Measurements from ENCODE around the gene TRAIP. TPM values are rescaled to one million over a fixed set of nuclear protein-coding genes. Genes with fewer than 3 reads are reported as not detected.
A peak's percentile ranks its signal among the peaks of the same experiment; 100 is the strongest.
"Not testable (repeated sequence)": the region's sequence is repeated elsewhere in the genome, so short reads cannot be mapped to it uniquely, and the experiment has no call there.

The TRAIP gene
- total RNA-seq, 2 donors from 2014 or later: 19.6 to 24.5 TPM

DNA sequence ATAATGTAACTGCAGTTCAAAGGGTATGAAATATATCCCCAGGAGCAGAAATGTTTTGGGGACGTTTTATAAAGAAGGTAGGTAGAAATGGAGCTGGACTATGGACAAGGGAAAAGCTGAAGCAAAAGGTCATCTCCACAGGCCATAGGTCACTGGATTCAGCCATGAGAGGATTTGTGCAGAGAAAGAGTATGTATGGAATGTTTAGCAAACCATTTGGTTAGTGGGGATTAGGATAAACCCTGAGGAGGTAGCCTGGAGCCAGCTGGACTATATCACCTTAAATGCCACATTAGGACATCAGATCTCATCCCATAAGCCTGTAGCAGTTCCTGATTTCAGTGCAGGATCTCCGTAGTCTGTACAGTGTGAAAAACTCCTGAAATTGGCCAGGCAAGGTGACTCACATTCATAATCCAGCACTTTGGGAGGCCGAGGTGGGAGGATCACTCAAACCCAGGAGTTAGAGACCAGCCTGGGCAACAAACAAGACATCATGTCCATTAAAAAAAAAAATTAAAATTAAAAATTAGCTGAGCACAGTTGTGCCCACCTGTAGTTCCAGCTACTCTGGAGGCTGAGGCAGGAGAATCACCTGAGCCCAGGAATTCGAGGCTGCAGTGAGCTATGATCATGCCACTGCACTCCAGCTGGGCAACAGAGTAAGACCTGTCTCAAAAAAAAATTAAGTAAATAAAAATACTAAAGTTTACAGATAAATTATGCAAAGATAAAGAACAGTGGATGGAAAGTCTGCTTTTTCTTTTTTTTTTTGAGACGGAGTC is 74.8 kb downstream of the TRAIP start:
- no peak overlapping the region for H3K4me3 Mint-ChIP-seq
- peak overlapping the region; percentile 26 for H3K27ac Mint-ChIP-seq
- H3K9me3 Mint-ChIP-seq: no peaks in the 10 kb centered on the region
- no peak for ATAC-seq (replicated peaks)
- no peaks in the 10 kb centered on the region for H3K27me3 Mint-ChIP-seq
- H3K36me3 Mint-ChIP-seq (ENCODE audit: low read depth): peaks cover 75% of the 10 kb centered on the region
- peaks cover 29% of the 10 kb centered on the region for H3K4me1 Mint-ChIP-seq

DNA sequence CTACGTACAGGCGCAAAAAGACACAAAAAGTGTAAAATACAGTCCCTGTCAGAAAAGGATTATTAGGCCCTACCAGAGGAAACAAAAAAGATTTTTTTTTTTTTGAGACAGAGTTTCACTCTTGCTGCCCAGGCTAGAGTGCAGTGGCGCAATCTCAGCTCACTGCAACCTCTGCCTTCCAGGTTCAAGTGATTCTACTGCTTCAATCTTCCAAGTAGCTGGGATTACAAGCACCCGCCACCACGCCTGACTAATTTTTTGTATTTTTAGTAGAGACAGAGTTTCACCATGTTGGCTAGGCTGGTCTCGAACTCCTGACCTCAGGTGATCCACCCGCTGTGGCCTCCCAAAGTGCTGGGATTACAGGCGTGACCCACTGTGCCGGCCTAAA is 75.4 kb downstream of the TRAIP start:
- ATAC-seq (replicated peaks); H3K27me3 Mint-ChIP-seq; H3K9me3 Mint-ChIP-seq; H3K4me3 Mint-ChIP-seq: not testable (repeated sequence)
- H3K36me3 Mint-ChIP-seq (ENCODE audit: low read depth): peaks cover 79% of the 10 kb centered on the region
- peak overlapping the region; percentile 26 for H3K27ac Mint-ChIP-seq
- peaks cover 29% of the 10 kb centered on the region for H3K4me1 Mint-ChIP-seq

DNA sequence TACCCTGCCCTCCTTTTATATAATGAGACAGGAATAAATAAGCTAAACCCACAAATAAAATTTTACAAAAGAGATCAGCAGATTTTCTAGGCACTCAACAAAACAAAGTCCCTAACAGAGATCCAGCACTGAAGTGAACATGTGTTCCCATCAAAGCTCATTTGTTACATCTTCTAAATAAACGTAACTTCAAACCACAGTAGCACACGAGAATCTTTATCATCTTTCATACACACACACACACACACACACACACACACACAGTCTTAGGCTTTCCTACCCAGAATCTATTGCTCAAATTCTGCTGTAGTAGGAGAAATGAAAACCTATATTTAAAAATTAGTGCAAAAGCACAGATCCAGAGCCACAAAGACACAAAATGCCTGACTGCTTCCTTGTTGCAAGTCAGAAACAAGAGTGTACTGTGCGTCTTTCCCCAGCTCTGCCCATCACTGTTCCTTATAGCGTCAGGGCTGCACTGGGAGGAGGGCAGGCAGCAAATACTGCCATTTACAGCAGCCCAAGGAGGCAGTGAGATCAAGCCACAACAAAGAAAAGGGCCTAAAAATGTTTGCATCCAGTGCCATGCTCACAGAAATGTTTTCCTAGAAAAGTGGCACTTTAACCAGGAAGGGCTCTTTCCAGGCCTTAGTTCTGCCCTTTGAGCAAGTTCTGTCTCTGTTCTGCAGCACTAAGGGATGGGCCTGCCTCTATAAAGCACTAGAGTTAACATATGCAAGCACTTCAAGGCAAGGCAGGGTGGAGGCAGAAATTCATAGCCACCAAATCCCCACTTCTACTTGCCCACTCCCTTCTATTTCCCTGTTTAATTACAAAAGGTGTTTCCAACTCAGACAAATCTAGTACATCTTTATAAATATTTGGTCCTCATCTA is 76.0 kb downstream of the TRAIP start:
- Mint-ChIP-seq H3K4me1 (peaks cover 25% of the 10 kb centered on the region), H3K36me3 (ENCODE audit: low read depth) (peaks cover 80% of the 10 kb centered on the region), H3K4me3 (no peak overlapping the region), H3K9me3 (no peaks in the 10 kb centered on the region), H3K27me3 (no peaks in the 10 kb centered on the region), H3K27ac (no peak overlapping the region)
- no peak for ATAC-seq (replicated peaks)

DNA sequence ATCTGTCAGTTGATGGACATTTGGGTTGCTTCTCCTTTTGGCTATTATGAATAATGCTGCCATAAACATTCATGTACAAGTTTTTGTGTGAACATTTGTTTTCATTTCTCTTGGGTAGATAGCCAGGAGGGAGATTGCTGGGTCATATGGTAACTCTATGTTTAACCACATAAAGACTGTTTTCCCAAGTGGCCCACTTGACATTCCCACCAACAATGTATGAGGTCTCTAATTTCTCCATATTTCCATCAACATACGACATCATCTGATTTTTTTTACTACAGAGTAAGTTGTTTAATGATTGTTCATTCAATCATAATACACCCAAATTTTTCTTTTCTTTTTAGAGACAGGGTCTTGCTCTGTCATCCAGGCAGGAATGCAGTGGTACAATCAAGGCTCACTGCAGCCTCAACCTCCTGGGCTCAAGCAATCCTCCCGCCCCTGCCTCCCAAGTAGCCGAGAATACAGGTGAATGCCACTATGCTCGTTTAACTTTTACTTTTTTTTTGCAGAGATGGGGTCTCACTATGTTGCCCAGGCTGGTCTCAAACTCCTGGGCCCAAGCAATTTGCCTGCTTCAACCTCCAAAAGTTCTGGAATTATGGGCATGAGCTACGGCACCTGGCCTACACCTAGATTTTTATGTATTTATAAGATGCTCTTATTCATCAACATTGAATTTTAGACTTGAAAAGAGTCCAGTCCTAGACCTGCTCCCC is 76.8 kb downstream of the TRAIP start:
- Mint-ChIP-seq H3K27me3 (no peaks in the 10 kb centered on the region), H3K27ac (no peak overlapping the region), H3K4me1 (peaks cover 21% of the 10 kb centered on the region), H3K4me3 (no peak overlapping the region), H3K36me3 (ENCODE audit: low read depth) (peaks cover 79% of the 10 kb centered on the region), H3K9me3 (no peaks in the 10 kb centered on the region)
- no peak for ATAC-seq (replicated peaks)

Other genes starting within 250 kb of the TRAIP start
- 100 to 1,000 TPM in 1 of 2 donors, 10 to 100 TPM in 1; 88.6 to 184 TPM for gene APEH, start 182.2 kb downstream of the TRAIP start, total RNA-seq
- gene MST1, start 167.1 kb downstream of the TRAIP start, total RNA-seq: 10 to 100 TPM in 1 of 2 donors, 1 to 10 TPM in 1; 8.4 to 28.2 TPM
- 10 to 100 TPM; 22.8 to 44.5 TPM for gene RNF123, start 167.0 kb downstream of the TRAIP start, total RNA-seq
- under 1 TPM in 1 of 2 donors, not detected in 1; 0.29 TPM for gene AMIGO3, start 136.9 kb downstream of the TRAIP start, total RNA-seq
- 10 to 100 TPM; 22.4 to 38.7 TPM for gene GMPPB, start 132.6 kb downstream of the TRAIP start, total RNA-seq
- gene IP6K1, start 70.0 kb downstream of the TRAIP start, total RNA-seq: 10 to 100 TPM; 26.3 to 37.2 TPM
- under 1 TPM in 1 of 2 donors, not detected in 1; 0.40 TPM for gene CDHR4, start 56.7 kb downstream of the TRAIP start, total RNA-seq
- under 1 TPM; 0.26 to 0.32 TPM for gene INKA1, start 53.3 kb downstream of the TRAIP start, total RNA-seq
- 10 to 100 TPM; 68.6 to 94.2 TPM for gene UBA7, start 42.6 kb downstream of the TRAIP start, total RNA-seq
- under 1 TPM; 0.15 to 0.34 TPM for gene CAMKV, start 13.3 kb upstream of the TRAIP start, total RNA-seq
- gene MST1R, start 47.3 kb upstream of the TRAIP start, total RNA-seq: under 1 TPM; 0.74 to 0.84 TPM
- 10 to 100 TPM in 1 of 2 donors, 1 to 10 TPM in 1; 4.6 to 15.8 TPM for gene MON1A, start 73.2 kb upstream of the TRAIP start, total RNA-seq
- gene RBM6, start 83.6 kb upstream of the TRAIP start, total RNA-seq: 10 to 100 TPM; 75.5 to 88.4 TPM
- 100 to 1,000 TPM; 146 to 167 TPM for gene RBM5, start 232.4 kb upstream of the TRAIP start, total RNA-seq